ENCODE measurements around the gene RALGAPA2. TPM values are rescaled to one million over a fixed set of nuclear protein-coding genes. Genes with fewer than 3 reads are reported as not detected.

Gene RALGAPA2
- total RNA-seq, 2 donors from 2014 or later: 36.5 to 53.2 TPM

DNA sequence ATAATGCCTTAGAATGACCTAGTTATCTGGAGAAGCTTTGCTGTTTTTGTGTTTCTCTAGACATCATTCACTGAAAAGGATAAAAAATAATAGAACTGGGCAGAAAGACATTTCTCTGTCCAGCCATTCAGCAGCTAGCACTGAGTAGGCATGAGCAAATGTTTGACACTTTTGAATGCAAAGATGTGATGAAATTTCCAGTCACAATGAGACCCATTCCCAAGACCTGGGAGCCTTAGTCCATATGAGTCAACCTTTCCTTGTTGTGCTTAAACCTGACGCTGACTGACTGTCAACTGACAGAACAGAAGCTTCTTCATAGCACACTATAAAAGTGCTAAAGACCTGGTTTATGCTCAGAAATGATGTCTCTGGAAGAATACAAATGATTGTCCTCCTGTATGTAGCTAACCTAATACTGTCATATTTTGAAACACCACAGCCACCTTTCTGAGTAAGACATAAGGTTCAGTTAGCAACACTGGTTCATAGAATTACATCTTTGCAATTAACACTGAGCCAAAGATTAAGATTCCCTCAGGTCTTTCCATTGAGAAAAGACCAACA lies 17.1 kb downstream of the RALGAPA2 start:
- Histone ChIP-seq H3K4me3 (no peak overlapping the region), H3K4me1 (replicated peaks) (peaks cover 6% of the 10 kb centered on the region), H3K27me3 (replicated peaks; ENCODE audit: insufficient read depth) (no peaks in the 10 kb centered on the region), H3K36me3 (no peaks in the 10 kb centered on the region), H3K9me3 (no peaks in the 10 kb centered on the region), H3K27ac (peak overlapping the region in 1 of 2 donors; percentile 24)
- intact Hi-C loops (cut with DNase I): no loop called here
- no peak for DNase-seq (ENCODE audit: low spot score)
- 63% methylated on average over 1 of the region's 1 CpG for WGBS
- TF ChIP-seq POLR2AphosphoS5 (IDR thresholded peaks at IDR 0.05): peak; percentile 5
- TF ChIP-seq, protein P1, sequence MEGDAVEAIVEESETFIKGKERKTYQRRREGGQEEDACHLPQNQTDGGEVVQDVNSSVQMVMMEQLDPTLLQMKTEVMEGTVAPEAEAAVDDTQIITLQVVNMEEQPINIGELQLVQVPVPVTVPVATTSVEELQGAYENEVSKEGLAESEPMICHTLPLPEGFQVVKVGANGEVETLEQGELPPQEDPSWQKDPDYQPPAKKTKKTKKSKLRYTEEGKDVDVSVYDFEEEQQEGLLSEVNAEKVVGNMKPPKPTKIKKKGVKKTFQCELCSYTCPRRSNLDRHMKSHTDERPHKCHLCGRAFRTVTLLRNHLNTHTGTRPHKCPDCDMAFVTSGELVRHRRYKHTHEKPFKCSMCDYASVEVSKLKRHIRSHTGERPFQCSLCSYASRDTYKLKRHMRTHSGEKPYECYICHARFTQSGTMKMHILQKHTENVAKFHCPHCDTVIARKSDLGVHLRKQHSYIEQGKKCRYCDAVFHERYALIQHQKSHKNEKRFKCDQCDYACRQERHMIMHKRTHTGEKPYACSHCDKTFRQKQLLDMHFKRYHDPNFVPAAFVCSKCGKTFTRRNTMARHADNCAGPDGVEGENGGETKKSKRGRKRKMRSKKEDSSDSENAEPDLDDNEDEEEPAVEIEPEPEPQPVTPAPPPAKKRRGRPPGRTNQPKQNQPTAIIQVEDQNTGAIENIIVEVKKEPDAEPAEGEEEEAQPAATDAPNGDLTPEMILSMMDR (IDR thresholded peaks at IDR 0.05): no peak

DNA sequence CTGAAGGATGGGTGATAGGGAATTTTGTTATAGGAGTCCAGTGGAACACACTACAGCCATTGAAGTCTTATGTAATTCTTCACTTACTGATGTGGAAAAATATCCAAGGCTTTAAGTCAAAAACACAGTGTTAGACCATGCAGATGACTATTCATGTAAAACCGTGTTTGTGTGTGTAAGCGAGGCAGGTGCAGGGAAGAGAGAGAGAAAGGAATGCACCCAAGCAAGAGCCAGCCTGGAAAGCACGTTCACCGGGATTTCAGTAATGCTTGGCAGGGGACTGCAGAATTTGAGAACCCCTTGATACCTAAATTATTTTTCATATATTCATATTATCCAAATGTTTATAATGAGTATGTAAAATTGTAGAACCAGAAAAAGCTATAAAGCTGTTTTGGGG lies 17.9 kb downstream of the RALGAPA2 start:
- intact Hi-C loops (cut with DNase I): no loop called here
- Histone ChIP-seq H3K4me3 (no peak overlapping the region), H3K9me3 (no peaks in the 10 kb centered on the region), H3K27me3 (replicated peaks; ENCODE audit: insufficient read depth) (no peaks in the 10 kb centered on the region), H3K27ac (peak overlapping the region in 1 of 2 donors; percentile 55), H3K36me3 (no peaks in the 10 kb centered on the region), H3K4me1 (replicated peaks) (peaks cover 6% of the 10 kb centered on the region)
- no peak for DNase-seq (ENCODE audit: low spot score)
- WGBS: 65% methylated on average over 4 of the region's 4 CpGs
- TF ChIP-seq POLR2AphosphoS5 (IDR thresholded peaks at IDR 0.05) (no peak), POLR2A (IDR thresholded peaks at IDR 0.05) (no peak)
- TF ChIP-seq, protein P1 (IDR thresholded peaks at IDR 0.05): no peak

DNA sequence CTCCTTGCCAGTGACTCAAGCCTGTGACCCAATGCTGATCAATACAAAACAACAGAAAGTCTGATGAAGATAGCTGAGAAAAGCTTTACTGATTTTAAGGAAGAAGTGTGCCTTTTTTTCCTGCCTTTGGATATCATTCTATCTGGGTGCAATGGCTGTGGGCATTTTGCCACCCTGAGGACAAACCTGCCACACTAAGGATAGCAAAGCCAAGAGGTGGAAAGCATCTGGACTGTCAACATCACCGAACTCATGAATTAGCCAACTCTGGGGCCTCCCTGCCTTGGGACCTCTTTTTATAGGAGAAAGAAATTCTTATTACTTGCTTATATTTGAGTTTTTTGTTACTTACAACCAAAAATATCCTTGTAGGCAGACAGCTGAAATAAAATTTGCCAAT lies 19.9 kb downstream of the RALGAPA2 start:
- Histone ChIP-seq H3K4me1 (replicated peaks) (peaks cover 6% of the 10 kb centered on the region), H3K4me3 (no peak overlapping the region), H3K27ac (no peak overlapping the region), H3K27me3 (replicated peaks; ENCODE audit: insufficient read depth) (no peaks in the 10 kb centered on the region), H3K36me3 (no peaks in the 10 kb centered on the region), H3K9me3 (no peaks in the 10 kb centered on the region)
- TF ChIP-seq, protein P1 (IDR thresholded peaks at IDR 0.05): no peak
- TF ChIP-seq POLR2AphosphoS5 (IDR thresholded peaks at IDR 0.05) (no peak), POLR2A (IDR thresholded peaks at IDR 0.05) (no peak)
- intact Hi-C loops (cut with DNase I): no loop called here
- no peak for DNase-seq (ENCODE audit: low spot score)
- WGBS: 60% methylated on average over 1 of the region's 1 CpG

DNA sequence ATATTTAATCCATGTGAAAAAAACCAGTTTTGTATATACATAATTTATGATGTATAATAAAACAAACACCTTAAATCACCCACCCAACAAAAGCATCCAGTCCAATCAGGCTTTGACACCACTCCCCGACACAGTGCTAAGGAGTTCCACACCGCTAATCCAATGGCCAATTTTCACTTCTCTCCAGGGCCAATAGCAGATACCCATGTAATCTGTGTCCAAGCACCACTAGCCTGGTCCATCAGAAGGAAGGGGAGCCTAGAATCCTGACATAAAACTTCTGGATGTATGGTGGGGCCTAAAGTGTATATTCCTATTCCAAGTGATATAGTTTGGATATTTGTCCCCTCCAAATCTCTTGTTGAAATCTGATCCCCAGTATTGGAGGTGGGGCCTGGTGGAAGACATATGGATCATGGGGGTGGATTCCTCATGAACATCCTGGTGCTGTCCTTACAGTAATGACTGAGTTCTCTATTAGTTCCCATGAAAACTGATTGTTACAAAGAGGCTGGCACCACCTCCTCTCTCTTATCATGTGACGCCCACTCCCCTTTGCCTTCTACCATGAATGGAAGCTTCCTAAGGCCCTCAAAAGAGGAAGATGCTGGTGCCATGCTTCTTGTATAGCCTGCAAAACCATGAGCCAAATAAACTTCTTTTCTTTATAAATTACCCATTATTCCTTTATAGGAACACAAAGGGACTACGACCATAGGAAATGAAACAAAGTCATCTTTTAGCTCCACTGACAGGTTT lies 20.8 kb downstream of the RALGAPA2 start:
- Histone ChIP-seq H3K27me3 (replicated peaks; ENCODE audit: insufficient read depth) (no peaks in the 10 kb centered on the region), H3K9me3 (no peaks in the 10 kb centered on the region), H3K4me1 (replicated peaks) (peaks cover 6% of the 10 kb centered on the region), H3K36me3 (no peaks in the 10 kb centered on the region), H3K4me3 (no peak overlapping the region), H3K27ac (no peak overlapping the region)
- intact Hi-C loops (cut with DNase I): no loop called here
- TF ChIP-seq POLR2A (IDR thresholded peaks at IDR 0.05) (no peak), POLR2AphosphoS5 (IDR thresholded peaks at IDR 0.05) (no peak)
- TF ChIP-seq, protein P1 (IDR thresholded peaks at IDR 0.05): no peak
- DNase-seq (ENCODE audit: low spot score): no peak
- WGBS: 89% methylated on average over 4 of the region's 4 CpGs
